ENCODE data around the gene CNTF. TPM values are rescaled to one million over a fixed set of nuclear protein-coding genes. Genes with fewer than 3 reads are reported as not detected.

The CNTF gene
- total and polyA plus RNA-seq, 4 donors: 0.28 to 2.0 (median 1.0) TPM

DNA sequence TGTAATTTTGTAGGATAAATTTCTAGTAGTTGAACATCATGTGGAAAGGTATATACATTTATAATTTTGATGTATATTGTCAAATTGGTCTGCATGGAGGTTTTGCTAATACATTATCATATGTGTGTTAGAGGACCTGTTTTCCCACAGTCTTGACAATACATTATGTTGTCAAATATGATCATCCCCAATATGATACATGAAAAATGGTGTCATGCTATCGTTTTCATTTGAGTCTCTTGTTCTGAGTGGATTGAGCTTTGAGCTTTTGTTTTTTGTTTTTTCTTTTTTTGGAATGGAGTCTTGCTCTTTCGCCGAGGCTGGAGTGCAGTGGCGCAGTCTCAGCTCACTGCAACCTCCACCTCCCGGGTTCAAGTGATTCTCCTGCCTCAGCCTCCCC lies 14.1 kb upstream of the CNTF start:
- 96 to 99% methylated on average over 5 of the region's 5 CpGs for whole genome bisulfite sequencing, 2 donors
- H3K27ac ChIP-seq (ENCODE audit: low read depth in 1 of 2, low read length in 1 of 2): no peak overlapping the region
- TF ChIP-seq CTCF (IDR thresholded peaks at IDR 0.05; ENCODE audit: control extremely low read depth, extremely low read depth): no peak
- no peak overlapping the region for H3K4me3 ChIP-seq
- peaks cover 0 to 2% (median 0%) of the 10 kb centered on the region in 5 donors for H3K4me1 ChIP-seq (ENCODE audit: control insufficient read depth in 5 of 5, insufficient read depth in 5 of 5, low read length in 5 of 5)
- ATAC-seq (ENCODE audit: insufficient read depth, low FRiP score) (no peak), DNase-seq (no peak)
- peaks cover 2 to 27% (median 21%) of the 10 kb centered on the region in 4 donors for H3K36me3 ChIP-seq (ENCODE audit: control insufficient read depth in 4 of 4, insufficient read depth in 4 of 4, low read length in 4 of 4)
- H3K9me3 ChIP-seq (ENCODE audit: control insufficient read depth in 4 of 4, insufficient read depth in 3 of 4, low read length in 3 of 4): no peaks in the 10 kb centered on the region
- H3K27me3 ChIP-seq (ENCODE audit: control insufficient read depth in 3 of 3, insufficient read depth in 3 of 3, low read length in 2 of 3): no peaks in the 10 kb centered on the region
- H3K9ac ChIP-seq (ENCODE audit: insufficient read depth in 1 of 2, low read length in 2 of 2): no peak overlapping the region

DNA sequence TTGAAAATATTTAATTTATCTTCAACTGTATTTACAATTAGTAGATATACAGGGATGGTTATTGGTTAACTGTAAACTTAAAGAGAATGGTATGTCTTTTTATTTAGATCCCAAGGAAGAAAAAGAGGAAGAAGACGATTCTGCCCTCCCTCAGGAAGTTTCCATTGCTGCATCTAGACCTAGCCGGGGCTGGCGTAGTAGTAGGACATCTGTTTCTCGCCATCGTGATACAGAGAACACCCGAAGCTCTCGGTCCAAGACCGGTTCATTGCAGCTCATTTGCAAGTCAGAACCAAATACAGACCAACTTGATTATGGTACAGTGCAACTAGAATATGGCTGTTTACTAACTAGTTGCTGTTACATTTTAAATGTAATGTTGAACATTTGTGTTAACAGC lies 12.7 kb upstream of the CNTF start:
- no peaks in the 10 kb centered on the region for H3K4me1 ChIP-seq (ENCODE audit: control insufficient read depth in 5 of 5, insufficient read depth in 5 of 5, low read length in 5 of 5)
- TF ChIP-seq CTCF (IDR thresholded peaks at IDR 0.05; ENCODE audit: control extremely low read depth, extremely low read depth): no peak
- no peak overlapping the region for H3K27ac ChIP-seq (ENCODE audit: low read depth in 1 of 2, low read length in 1 of 2)
- H3K4me3 ChIP-seq: no peak overlapping the region
- H3K36me3 ChIP-seq (ENCODE audit: control insufficient read depth in 4 of 4, insufficient read depth in 4 of 4, low read length in 4 of 4): peaks cover 2 to 35% (median 33%) of the 10 kb centered on the region in 4 donors
- no peaks in the 10 kb centered on the region for H3K27me3 ChIP-seq (ENCODE audit: control insufficient read depth in 3 of 3, insufficient read depth in 3 of 3, low read length in 2 of 3)
- no peaks in the 10 kb centered on the region for H3K9me3 ChIP-seq (ENCODE audit: control insufficient read depth in 4 of 4, insufficient read depth in 3 of 4, low read length in 3 of 4)
- DNase-seq (no peak), ATAC-seq (ENCODE audit: insufficient read depth, low FRiP score) (no peak)
- 48 to 83% methylated on average over 8 of the region's 8 CpGs for WGBS, 2 donors
- H3K9ac ChIP-seq (ENCODE audit: insufficient read depth in 1 of 2, low read length in 2 of 2): no peak overlapping the region

DNA sequence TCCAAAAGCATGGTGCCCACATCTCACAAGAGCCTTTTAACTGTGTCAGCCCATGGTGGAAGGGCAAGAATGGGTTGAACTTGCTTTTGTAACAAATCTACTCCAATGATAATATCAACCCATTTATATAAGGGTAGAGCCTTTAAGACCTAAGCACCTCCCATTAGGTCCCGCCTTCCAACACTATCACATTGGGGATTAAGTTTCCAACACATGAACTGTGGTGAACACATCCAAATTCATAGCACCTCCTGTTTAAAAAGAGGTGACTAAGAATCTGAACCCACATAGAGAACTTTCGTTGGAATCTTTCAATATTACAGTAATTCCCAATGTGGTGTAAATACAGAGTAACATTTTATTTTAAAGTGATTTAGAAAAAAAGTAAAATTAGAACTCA lies 9.2 kb upstream of the CNTF start:
- TF ChIP-seq CTCF (IDR thresholded peaks at IDR 0.05; ENCODE audit: control extremely low read depth, extremely low read depth): no peak
- Histone ChIP-seq H3K27me3 (ENCODE audit: control insufficient read depth in 3 of 3, insufficient read depth in 3 of 3, low read length in 2 of 3) (no peaks in the 10 kb centered on the region), H3K9me3 (ENCODE audit: control insufficient read depth in 4 of 4, insufficient read depth in 3 of 4, low read length in 3 of 4) (no peaks in the 10 kb centered on the region), H3K9ac (ENCODE audit: insufficient read depth in 1 of 2, low read length in 2 of 2) (no peak overlapping the region), H3K27ac (ENCODE audit: low read depth in 1 of 2, low read length in 1 of 2) (no peak overlapping the region), H3K36me3 (ENCODE audit: control insufficient read depth in 4 of 4, insufficient read depth in 4 of 4, low read length in 4 of 4) (peaks cover 11 to 62% (median 45%) of the 10 kb centered on the region in 4 donors), H3K4me3 (no peak overlapping the region), H3K4me1 (ENCODE audit: control insufficient read depth in 5 of 5, insufficient read depth in 5 of 5, low read length in 5 of 5) (peaks cover 0 to 11% (median 0%) of the 10 kb centered on the region in 5 donors)
- DNase-seq (no peak), ATAC-seq (ENCODE audit: insufficient read depth, low FRiP score) (no peak)
- WGBS, 2 donors: 95% methylated on average over 2 of the region's 2 CpGs

DNA sequence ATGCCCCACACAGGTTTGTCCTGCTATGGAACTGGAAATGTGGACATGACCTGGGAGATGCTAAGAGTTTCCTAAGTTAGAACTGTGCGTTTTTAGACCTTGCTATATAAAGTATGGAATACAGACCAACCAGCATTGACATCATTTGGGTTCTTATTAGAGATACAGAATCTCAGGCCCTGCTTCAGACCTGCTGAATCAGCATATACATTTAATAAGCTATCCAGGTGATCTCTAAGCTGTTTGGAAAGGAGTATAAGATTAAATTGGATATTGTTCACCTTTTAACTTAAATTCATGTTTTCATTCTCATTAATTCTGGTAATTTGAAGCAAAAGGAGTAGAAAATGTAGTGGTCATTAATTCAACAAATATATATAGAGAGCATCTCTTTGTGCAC lies 6.9 kb upstream of the CNTF start:
- Histone ChIP-seq H3K4me1 (ENCODE audit: control insufficient read depth in 5 of 5, insufficient read depth in 5 of 5, low read length in 5 of 5) (peaks cover 0 to 14% (median 0%) of the 10 kb centered on the region in 5 donors), H3K4me3 (no peak overlapping the region), H3K9ac (ENCODE audit: insufficient read depth in 1 of 2, low read length in 2 of 2) (no peak overlapping the region), H3K36me3 (ENCODE audit: control insufficient read depth in 4 of 4, insufficient read depth in 4 of 4, low read length in 4 of 4) (peaks cover 11 to 66% (median 52%) of the 10 kb centered on the region in 4 donors), H3K9me3 (ENCODE audit: control insufficient read depth in 4 of 4, insufficient read depth in 3 of 4, low read length in 3 of 4) (no peaks in the 10 kb centered on the region), H3K27ac (ENCODE audit: low read depth in 1 of 2, low read length in 1 of 2) (no peak overlapping the region), H3K27me3 (ENCODE audit: control insufficient read depth in 3 of 3, insufficient read depth in 3 of 3, low read length in 2 of 3) (no peaks in the 10 kb centered on the region)
- WGBS, 2 donors: 89 to 97% methylated on average over 1 of the region's 1 CpG
- ATAC-seq (ENCODE audit: insufficient read depth, low FRiP score) (no peak), DNase-seq (no peak)
- TF ChIP-seq CTCF (IDR thresholded peaks at IDR 0.05; ENCODE audit: control extremely low read depth, extremely low read depth): no peak

All from lung (tissue), 12 donors.